Cardiac muscle cell (in vitro differentiated cells and primary cell): ENCODE measurements around the gene COL4A2. TPM values are rescaled to one million over a fixed set of nuclear protein-coding genes. Genes with fewer than 3 reads are reported as not detected.
A peak's percentile ranks its signal among the peaks of the same experiment; 100 is the strongest.

Source experiments
- DNase-seq, 2 donors: peaks; one replicate each; pipeline versions ENCODE4 v3.0.0 to v3.0.0-alpha.2; 2010 to 2017; ENCODE audit warnings: low read depth in 1 of 2, low spot score in 1 of 2
- H3K27ac ChIP-seq: fragments of 200-600 bp; sonication (generic); 2 replicates; pipeline ENCODE4 v1.5.1; 2016
- H3K27me3 ChIP-seq: fragments of 200-600 bp; sonication (generic); 2 replicates; pipeline ENCODE4 v1.6.0; 2016; ENCODE audit warnings: control low read depth
- H3K36me3 ChIP-seq: fragments of 200-600 bp; sonication (generic); 2 replicates; pipeline ENCODE4 v1.5.1; 2016; ENCODE audit warnings: control low read depth
- H3K4me1 ChIP-seq: fragments of 200-600 bp; sonication (generic); 2 replicates; pipeline ENCODE4 v1.8.1; 2017; ENCODE audit warnings: low read depth, mild to moderate bottlenecking, mixed run types
- H3K4me3 ChIP-seq: fragments of 200-600 bp; sonication (generic); 2 replicates; pipeline ENCODE4 v1.5.1; 2016; ENCODE audit warnings: mild to moderate bottlenecking
- H3K9me3 ChIP-seq: fragments of 200-600 bp; sonication (generic); 2 replicates; pipeline ENCODE4 v1.5.1; 2017; ENCODE audit warnings: low read depth, mild to moderate bottlenecking, control low read depth
- polyA plus RNA-seq: library from polyadenylated mRNA; unstranded; fragments of >200 nt; fragmentation: Nextera tagmentation; extraction: Ambion mirVana; gene quantifications from 2 replicates; pipeline ENCODE4 v1.2.1, GENCODE V29; 2016
- total RNA-seq: library from RNA; depleted of rRNA; stranded (reverse); fragments of >200 nt; gene quantifications from 2 replicates; pipeline ENCODE4 v1.2.3, GENCODE V29; 2016
- TF ChIP-seq, protein P1 (sequence below): IDR thresholded peaks from 2 replicates; pipeline ENCODE4 v1.5.1; 2012; ENCODE audit warnings: low read depth, mild to moderate bottlenecking, low read length

COL4A2 gene
- total and polyA plus RNA-seq, 2 experiments from 2014 or later: 184 to 516 TPM

DNA sequence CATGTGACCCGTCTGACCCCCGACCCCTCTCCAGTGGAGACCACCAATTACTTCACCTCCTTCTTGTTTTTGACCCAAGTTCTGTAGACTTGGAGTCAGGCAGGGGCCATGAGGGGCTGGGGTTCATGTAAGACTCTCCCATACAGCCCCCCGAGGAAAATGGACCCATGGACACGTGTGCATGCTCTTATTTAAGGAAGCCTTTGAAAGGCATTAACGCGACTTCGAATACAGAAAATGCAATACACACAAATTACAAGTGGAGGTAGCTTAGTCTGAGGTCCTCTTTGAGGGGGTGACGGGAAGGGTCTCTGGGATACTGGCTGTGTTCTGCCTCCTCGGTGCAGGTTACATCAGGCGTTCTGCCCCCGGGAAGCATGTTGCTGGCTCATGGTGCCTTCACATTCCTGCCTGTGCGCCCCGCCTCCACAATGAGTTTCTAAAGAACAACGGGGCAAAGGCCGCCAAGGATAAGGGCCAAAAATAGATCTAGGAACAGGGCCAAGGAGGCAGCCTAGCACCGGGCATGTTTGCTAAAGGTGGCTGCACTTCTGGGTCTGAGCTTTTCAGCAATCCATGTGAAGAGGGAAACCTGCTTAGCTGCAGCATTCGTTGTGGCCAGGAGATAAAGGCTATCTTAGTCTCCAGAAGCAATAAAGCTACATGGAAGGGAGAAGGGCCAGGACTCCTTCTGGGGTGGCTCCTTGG is 199.9 kb downstream of the COL4A2 start:
- Histone ChIP-seq H3K4me3 (no peak overlapping the region), H3K36me3 (peaks cover 2% of the 10 kb centered on the region), H3K4me1 (peaks cover 50% of the 10 kb centered on the region), H3K9me3 (no peaks in the 10 kb centered on the region), H3K27ac (peak overlapping the region; percentile 97), H3K27me3 (no peaks in the 10 kb centered on the region)
- DNase-seq: peak; percentile 71 to 89
- TF ChIP-seq, protein P1, sequence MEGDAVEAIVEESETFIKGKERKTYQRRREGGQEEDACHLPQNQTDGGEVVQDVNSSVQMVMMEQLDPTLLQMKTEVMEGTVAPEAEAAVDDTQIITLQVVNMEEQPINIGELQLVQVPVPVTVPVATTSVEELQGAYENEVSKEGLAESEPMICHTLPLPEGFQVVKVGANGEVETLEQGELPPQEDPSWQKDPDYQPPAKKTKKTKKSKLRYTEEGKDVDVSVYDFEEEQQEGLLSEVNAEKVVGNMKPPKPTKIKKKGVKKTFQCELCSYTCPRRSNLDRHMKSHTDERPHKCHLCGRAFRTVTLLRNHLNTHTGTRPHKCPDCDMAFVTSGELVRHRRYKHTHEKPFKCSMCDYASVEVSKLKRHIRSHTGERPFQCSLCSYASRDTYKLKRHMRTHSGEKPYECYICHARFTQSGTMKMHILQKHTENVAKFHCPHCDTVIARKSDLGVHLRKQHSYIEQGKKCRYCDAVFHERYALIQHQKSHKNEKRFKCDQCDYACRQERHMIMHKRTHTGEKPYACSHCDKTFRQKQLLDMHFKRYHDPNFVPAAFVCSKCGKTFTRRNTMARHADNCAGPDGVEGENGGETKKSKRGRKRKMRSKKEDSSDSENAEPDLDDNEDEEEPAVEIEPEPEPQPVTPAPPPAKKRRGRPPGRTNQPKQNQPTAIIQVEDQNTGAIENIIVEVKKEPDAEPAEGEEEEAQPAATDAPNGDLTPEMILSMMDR: no peak

DNA sequence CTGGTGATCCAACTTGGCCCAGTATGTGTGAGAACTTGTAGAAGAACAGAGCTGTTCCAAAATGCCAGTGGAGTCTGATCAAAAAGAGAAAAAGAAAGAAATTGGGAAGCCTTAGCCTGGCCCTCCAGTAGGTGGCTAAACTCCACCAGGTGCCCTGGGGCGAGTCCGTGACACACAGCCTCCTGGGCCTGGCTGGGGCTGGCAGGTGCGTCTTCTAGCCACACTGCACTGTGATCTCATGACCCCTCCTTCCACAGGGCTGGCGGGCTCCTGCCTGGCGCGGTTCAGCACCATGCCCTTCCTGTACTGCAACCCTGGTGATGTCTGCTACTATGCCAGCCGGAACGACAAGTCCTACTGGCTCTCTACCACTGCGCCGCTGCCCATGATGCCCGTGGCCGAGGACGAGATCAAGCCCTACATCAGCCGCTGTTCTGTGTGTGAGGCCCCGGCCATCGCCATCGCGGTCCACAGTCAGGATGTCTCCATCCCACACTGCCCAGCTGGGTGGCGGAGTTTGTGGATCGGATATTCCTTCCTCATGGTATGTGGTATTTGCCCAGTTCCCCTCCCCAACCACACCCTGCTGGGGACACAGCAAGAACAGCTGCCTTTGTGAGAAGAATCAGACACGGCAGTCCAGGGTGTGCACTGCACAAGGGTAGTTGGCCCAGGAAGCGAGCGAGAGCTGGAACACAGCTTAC is 200.7 kb downstream of the COL4A2 start:
- H3K27ac ChIP-seq: peak overlapping the region; percentile 97
- H3K4me3 ChIP-seq: no peak overlapping the region
- H3K4me1 ChIP-seq: peaks cover 50% of the 10 kb centered on the region
- H3K27me3 ChIP-seq: no peaks in the 10 kb centered on the region
- H3K36me3 ChIP-seq: peaks cover 7% of the 10 kb centered on the region
- no peaks in the 10 kb centered on the region for H3K9me3 ChIP-seq
- no peak for DNase-seq
- TF ChIP-seq, protein P1: peak; percentile 4

GRCh38 chr13:110509478-110509926 is 202.4 kb downstream of the COL4A2 start:
- peak in 1 of 2 donors; percentile 50 for DNase-seq
- H3K36me3 ChIP-seq: peaks cover 10% of the 10 kb centered on the region
- H3K9me3 ChIP-seq: no peaks in the 10 kb centered on the region
- no peak overlapping the region for H3K4me3 ChIP-seq
- TF ChIP-seq, protein P1: no peak
- peak overlapping the region; percentile 97 for H3K27ac ChIP-seq
- no peaks in the 10 kb centered on the region for H3K27me3 ChIP-seq
- H3K4me1 ChIP-seq: peaks cover 50% of the 10 kb centered on the region

DNA sequence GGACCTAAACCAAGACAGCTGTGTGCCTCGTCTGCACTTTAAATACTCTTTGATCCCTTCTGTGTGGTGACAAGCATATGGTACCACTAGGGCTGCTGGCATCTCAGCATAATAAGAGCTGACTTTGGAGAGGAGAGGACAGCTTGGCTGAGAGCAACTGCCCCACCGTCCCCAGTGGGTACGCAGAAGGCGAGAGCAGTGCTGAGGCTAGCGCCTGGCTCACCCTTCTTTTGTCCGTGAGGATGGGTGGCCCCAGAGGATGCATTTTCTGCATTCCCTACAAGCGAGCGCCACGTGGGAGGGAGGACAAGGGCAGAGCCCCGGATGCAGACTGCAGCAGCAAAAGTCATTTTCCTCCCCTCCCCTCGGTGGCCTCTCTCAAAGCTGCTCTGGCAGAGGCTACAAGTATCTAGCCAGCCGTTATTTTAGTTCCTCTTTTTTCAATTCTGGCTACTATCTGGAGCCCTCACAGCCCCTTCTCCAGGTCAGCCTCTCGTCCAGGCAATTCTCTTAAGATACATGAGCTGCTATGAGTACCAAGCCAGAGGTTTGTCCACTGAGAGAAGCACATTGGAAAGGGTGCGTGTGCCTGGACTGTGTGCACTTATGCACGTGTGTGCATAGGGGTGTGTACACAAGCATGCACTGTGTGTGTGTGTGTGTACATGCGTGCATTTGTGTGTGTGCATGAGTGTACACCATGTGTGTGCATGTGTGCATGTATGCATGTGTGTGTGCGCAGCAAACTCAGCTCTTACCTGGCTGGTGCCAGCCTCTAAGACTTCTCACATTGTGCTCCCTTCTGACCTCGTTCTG is 203.1 kb downstream of the COL4A2 start:
- peaks cover 50% of the 10 kb centered on the region for H3K4me1 ChIP-seq
- H3K27ac ChIP-seq: peak overlapping the region; percentile 97
- no peaks in the 10 kb centered on the region for H3K9me3 ChIP-seq
- no peaks in the 10 kb centered on the region for H3K27me3 ChIP-seq
- no peak overlapping the region for H3K4me3 ChIP-seq
- TF ChIP-seq, protein P1: no peak
- peak; percentile 14 to 45 for DNase-seq
- peaks cover 10% of the 10 kb centered on the region for H3K36me3 ChIP-seq

GRCh38 chr13:110511509-110512181 is 204.6 kb downstream of the COL4A2 start:
- H3K4me3 ChIP-seq: no peak overlapping the region
- H3K4me1 ChIP-seq: peaks cover 46% of the 10 kb centered on the region
- TF ChIP-seq, protein P1: no peak
- H3K36me3 ChIP-seq: peaks cover 10% of the 10 kb centered on the region
- no peak for DNase-seq
- H3K27me3 ChIP-seq: no peaks in the 10 kb centered on the region
- peak overlapping the region; percentile 34 for H3K27ac ChIP-seq
- H3K9me3 ChIP-seq: no peaks in the 10 kb centered on the region
